Right lobe of liver (tissue), 4 donors: Measurements from ENCODE around the gene KRTAP4-3.

Experiments used
- CTCF ChIP-seq, 4 donors: fragments of 200-600 bp in 3 of 4; fragments of 450-650 bp in 1 of 4; IDR thresholded peaks; one replicate each; pipeline versions ENCODE4 v1.5.1 to v1.8.0; 2016 to 2022; ENCODE audit warnings: antibody characterized with exemption in 4 of 4, mild to moderate bottlenecking in 2 of 4
- POLR2A ChIP-seq: fragments of 450-650 bp; IDR thresholded peaks from one replicate; pipeline ENCODE4 v1.6.1; 2017; ENCODE audit warnings: antibody characterized with exemption, mild to moderate bottlenecking
- donor health status: DM: no; HTN: no; CAD: no.
- donor health status: DM: no; HTN: no; CAD: no.
- donor health status: DM: no; HTN: yes; CAD: no.

GRCh38 chr17:41177727-41178271 lies 9.8 kb upstream of the KRTAP4-3 start, which contains the start of gene KRTAP4-2:
- TF ChIP-seq CTCF (IDR thresholded peaks at IDR 0.05) = no peak
- no peak for TF ChIP-seq POLR2A
